Lower leg skin (tissue), 4 donors: ENCODE results near the gene ZNF511. TPM values are rescaled to one million over a fixed set of nuclear protein-coding genes. Genes with fewer than 3 reads are reported as not detected.

Experiments used
- DNase-seq, 2 donors: peaks; one replicate each; pipeline ENCODE4 v3.0.0-alpha.2; 2019; ENCODE audit warnings: low spot score in 2 of 2
- H3K4me3 ChIP-seq: fragments of 200-600 bp; sonication (generic); 2 replicates; pipeline ENCODE4 v1.5.1; 2017; ENCODE audit warnings: mild to moderate bottlenecking, low read depth; ENCODE audit not compliant: poor library complexity, severe bottlenecking
- CTCF ChIP-seq, 3 donors: fragments of 450-650 bp; IDR thresholded peaks; one replicate each; pipeline ENCODE4 v1.5.1; 2016; ENCODE audit warnings: antibody characterized with exemption in 3 of 3, mild to moderate bottlenecking in 3 of 3, moderate library complexity in 2 of 3
- POLR2A ChIP-seq, 2 donors: fragments of 450-650 bp; IDR thresholded peaks; one replicate each; pipeline ENCODE4 v1.6.1; 2016 to 2017; ENCODE audit warnings: antibody characterized with exemption in 2 of 2, mild to moderate bottlenecking in 1 of 2, moderate library complexity in 1 of 2
- WGBS, 2 donors: methylation state at CpG; one replicate each; pipeline ENCODE4 v1.1.5; 2018; 5-methylcytosine and 5-hydroxymethylcytosine counted together
- intact Hi-C: fragments of 100-400 bp; cut with DNase I; formaldehyde crosslinking; loops from one replicate; pipeline ENCODE4 v1.15.0; 2023; ENCODE audit warnings: low total_unique reads
- total RNA-seq, 4 donors: library from RNA; depleted of rRNA; stranded (reverse); fragments of >200 nt; gene quantifications; one replicate each; pipeline ENCODE4 v1.1.0, GENCODE V29; 2016

Gene ZNF511
- total RNA-seq, 4 donors from 2014 or later: 15.8 to 30.3 (median 22.0) TPM

GRCh38 chr10:133292919-133293809 is 15.6 kb upstream of the ZNF511 start:
- TF ChIP-seq CTCF (IDR thresholded peaks at IDR 0.05): no peak
- TF ChIP-seq POLR2A (IDR thresholded peaks at IDR 0.05): no peak
- H3K4me3 ChIP-seq: no peak overlapping the region
- intact Hi-C loops: no loop called here
- WGBS, 2 donors: 87 to 90% methylated on average over 16 to 38 of the region's 38 CpGs
- DNase-seq: no peak

GRCh38 chr10:133293810-133294119 is 14.9 kb upstream of the ZNF511 start:
- intact Hi-C loops: no loop called here
- no peak overlapping the region for H3K4me3 ChIP-seq
- no peak for TF ChIP-seq POLR2A (IDR thresholded peaks at IDR 0.05)
- TF ChIP-seq CTCF (IDR thresholded peaks at IDR 0.05): no peak
- no peak for DNase-seq
- WGBS, 2 donors: 92 to 94% methylated on average over 10 of the region's 10 CpGs

GRCh38 chr10:133294189-133294588 is 14.5 kb upstream of the ZNF511 start:
- no peak for TF ChIP-seq CTCF (IDR thresholded peaks at IDR 0.05)
- no peak for TF ChIP-seq POLR2A (IDR thresholded peaks at IDR 0.05)
- H3K4me3 ChIP-seq: no peak overlapping the region
- whole genome bisulfite sequencing, 2 donors: 81 to 84% methylated on average over 15 of the region's 15 CpGs
- DNase-seq: no peak
- intact Hi-C loops: no loop called here

GRCh38 chr10:133295426-133296320 is 13.0 kb upstream of the ZNF511 start:
- intact Hi-C loops: no loop called here
- no peak for DNase-seq
- 93% methylated on average over 41 to 42 of the region's 42 CpGs for WGBS, 2 donors
- no peak overlapping the region for H3K4me3 ChIP-seq
- no peak for TF ChIP-seq CTCF (IDR thresholded peaks at IDR 0.05)
- no peak for TF ChIP-seq POLR2A (IDR thresholded peaks at IDR 0.05)

GRCh38 chr10:133297504-133297903 is 11.2 kb upstream of the ZNF511 start:
- no peak for DNase-seq
- no peak overlapping the region for H3K4me3 ChIP-seq
- no peak for TF ChIP-seq CTCF (IDR thresholded peaks at IDR 0.05)
- no peak for TF ChIP-seq POLR2A (IDR thresholded peaks at IDR 0.05)
- intact Hi-C loops: no loop called here
- WGBS, 2 donors: 93 to 94% methylated on average over 10 of the region's 10 CpGs
